WERI-Rb-1 (cell line): Measurements from ENCODE around the gene MYB.

ENCODE experiments used
- DNase-seq: peaks from one replicate; pipeline ENCODE4 v3.0.0-alpha.2; 2020
- H3K27ac ChIP-seq: fragments of 250-450 bp; sonication (Bioruptor Pico); 2 replicates; pipeline ENCODE4 v1.5.1; 2020; ENCODE audit warnings: mild to moderate bottlenecking, moderate library complexity
- H3K27me3 ChIP-seq: fragments of 250-450 bp; sonication (Bioruptor Pico); 2 replicates; pipeline ENCODE4 v1.5.1; 2021; ENCODE audit warnings: mild to moderate bottlenecking, low read depth, moderate library complexity; ENCODE audit not compliant: insufficient read depth, severe bottlenecking
- H3K36me3 ChIP-seq: fragments of 250-450 bp; sonication (Bioruptor Pico); 2 replicates; pipeline ENCODE4 v1.5.1; 2020; ENCODE audit warnings: mild to moderate bottlenecking, moderate library complexity
- H3K4me3 ChIP-seq: 2 replicates; pipeline ENCODE4 v1.5.1; 2011; ENCODE audit warnings: low read depth, mild to moderate bottlenecking, control low read depth, low read length
- H3K9me3 ChIP-seq: fragments of 250-450 bp; sonication (Bioruptor Pico); 2 replicates; pipeline ENCODE4 v1.5.1; 2021; ENCODE audit warnings: mild to moderate bottlenecking, moderate library complexity; ENCODE audit not compliant: severe bottlenecking
- TF ChIP-seq, protein P1 (sequence below): IDR thresholded peaks from 2 replicates; pipeline ENCODE4 v1.5.1; 2011; ENCODE audit warnings: low read depth, mild to moderate bottlenecking, control low read depth, inconsistent platforms, low read length

MYB gene

GRCh38 chr6:135187372-135187771 lies 6.3 kb downstream of the MYB start:
- Histone ChIP-seq H3K27me3 (no peaks in the 10 kb centered on the region), H3K36me3 (peaks cover 33% of the 10 kb centered on the region), H3K4me3 (no peak overlapping the region), H3K27ac (no peak overlapping the region), H3K9me3 (no peaks in the 10 kb centered on the region)
- no peak for DNase-seq
- TF ChIP-seq, protein P1, sequence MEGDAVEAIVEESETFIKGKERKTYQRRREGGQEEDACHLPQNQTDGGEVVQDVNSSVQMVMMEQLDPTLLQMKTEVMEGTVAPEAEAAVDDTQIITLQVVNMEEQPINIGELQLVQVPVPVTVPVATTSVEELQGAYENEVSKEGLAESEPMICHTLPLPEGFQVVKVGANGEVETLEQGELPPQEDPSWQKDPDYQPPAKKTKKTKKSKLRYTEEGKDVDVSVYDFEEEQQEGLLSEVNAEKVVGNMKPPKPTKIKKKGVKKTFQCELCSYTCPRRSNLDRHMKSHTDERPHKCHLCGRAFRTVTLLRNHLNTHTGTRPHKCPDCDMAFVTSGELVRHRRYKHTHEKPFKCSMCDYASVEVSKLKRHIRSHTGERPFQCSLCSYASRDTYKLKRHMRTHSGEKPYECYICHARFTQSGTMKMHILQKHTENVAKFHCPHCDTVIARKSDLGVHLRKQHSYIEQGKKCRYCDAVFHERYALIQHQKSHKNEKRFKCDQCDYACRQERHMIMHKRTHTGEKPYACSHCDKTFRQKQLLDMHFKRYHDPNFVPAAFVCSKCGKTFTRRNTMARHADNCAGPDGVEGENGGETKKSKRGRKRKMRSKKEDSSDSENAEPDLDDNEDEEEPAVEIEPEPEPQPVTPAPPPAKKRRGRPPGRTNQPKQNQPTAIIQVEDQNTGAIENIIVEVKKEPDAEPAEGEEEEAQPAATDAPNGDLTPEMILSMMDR: no peak

DNA sequence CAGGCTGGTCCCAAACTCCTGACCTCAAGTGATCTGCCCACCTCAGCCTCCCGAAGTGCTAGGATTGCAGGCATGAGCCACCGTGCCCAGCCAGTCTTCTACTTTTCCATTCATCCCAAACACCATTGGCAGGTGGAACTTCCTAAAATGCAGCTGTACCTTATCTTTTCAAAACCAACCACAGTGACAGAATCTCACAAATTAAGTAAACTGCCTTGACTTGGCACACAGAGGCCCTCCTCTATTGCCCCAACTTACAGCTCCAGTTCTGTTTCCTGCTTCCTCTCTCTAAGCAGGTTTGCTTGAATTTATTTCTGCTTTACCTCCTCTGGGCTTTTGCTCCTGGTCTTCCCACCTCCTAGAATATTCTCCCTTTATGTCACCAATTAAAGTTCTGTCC lies 7.6 kb downstream of the MYB start:
- Histone ChIP-seq H3K4me3 (no peak overlapping the region), H3K36me3 (peaks cover 43% of the 10 kb centered on the region)

DNA sequence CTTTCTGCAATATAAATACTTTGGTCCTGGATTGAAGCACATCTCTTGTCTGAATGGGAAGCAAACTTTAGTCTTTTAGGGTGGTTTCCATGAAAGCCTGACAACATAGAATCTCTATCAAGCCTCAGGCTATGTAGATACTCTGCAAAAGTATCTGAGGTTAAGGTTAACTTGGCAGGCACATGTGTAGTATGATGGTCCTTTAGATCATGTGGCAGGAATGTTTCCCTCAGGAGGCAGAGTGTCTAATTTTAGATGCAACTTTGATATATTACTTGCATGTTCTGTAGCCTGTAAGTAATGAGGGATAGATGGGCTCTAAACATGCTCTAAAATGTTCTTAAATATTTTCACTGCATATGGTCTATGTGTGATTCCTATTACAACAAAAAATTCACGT lies 8.2 kb downstream of the MYB start:
- H3K27ac ChIP-seq: no peak overlapping the region
- no peak for DNase-seq
- TF ChIP-seq, protein P1: no peak
- H3K9me3 ChIP-seq: no peaks in the 10 kb centered on the region
- H3K27me3 ChIP-seq: no peaks in the 10 kb centered on the region
- H3K36me3 ChIP-seq: peaks cover 50% of the 10 kb centered on the region
- H3K4me3 ChIP-seq: no peak overlapping the region

More for the DNA sequence above, 7.6 kb downstream of the MYB start:
- Histone ChIP-seq H3K27ac (no peak overlapping the region), H3K9me3 (no peaks in the 10 kb centered on the region), H3K27me3 (no peaks in the 10 kb centered on the region)
- no peak for DNase-seq
- TF ChIP-seq, protein P1: no peak

GRCh38 chr6:135191508-135192255 lies 10.6 kb downstream of the MYB start:
- TF ChIP-seq, protein P1: no peak
- no peaks in the 10 kb centered on the region for H3K27me3 ChIP-seq
- H3K9me3 ChIP-seq: no peaks in the 10 kb centered on the region
- H3K4me3 ChIP-seq: no peak overlapping the region
- no peak overlapping the region for H3K27ac ChIP-seq
- H3K36me3 ChIP-seq: peaks cover 64% of the 10 kb centered on the region
- DNase-seq: no peak

GRCh38 chr6:135192256-135193174 lies 11.4 kb downstream of the MYB start:
- H3K27me3 ChIP-seq: no peaks in the 10 kb centered on the region
- H3K27ac ChIP-seq: no peak overlapping the region
- no peak overlapping the region for H3K4me3 ChIP-seq
- H3K9me3 ChIP-seq: no peaks in the 10 kb centered on the region
- TF ChIP-seq, protein P1: no peak
- H3K36me3 ChIP-seq: peaks cover 68% of the 10 kb centered on the region
- no peak for DNase-seq
